Measurements from ENCODE around the gene TSPY2. TPM values are rescaled to one million over a fixed set of nuclear protein-coding genes. Genes with fewer than 3 reads are reported as not detected.
"Not testable (repeated sequence)": the region's sequence is repeated elsewhere in the genome, so short reads cannot be mapped to it uniquely, and the experiment has no call there.

TSPY2 gene
- total RNA-seq = not detected in 2 replicates

GRCh38 chrY:6245923-6246322, at the start of gene TSPY2:
Gene TSPY2, plus strand, starts transcription at chrY:6246223. Its CDS starts 46 bp downstream, at chrY:6246269.
- H3K27ac Mint-ChIP-seq; intact Hi-C loops (cut with micrococcal nuclease); H3K4me3 Mint-ChIP-seq; H3K9me3 Mint-ChIP-seq; DNase-seq (ENCODE audit: low spot score); H3K4me1 Mint-ChIP-seq (ENCODE audit: low read depth); H3K36me3 Mint-ChIP-seq (ENCODE audit: low read depth); H3K27me3 Mint-ChIP-seq (ENCODE audit: insufficient read depth): not testable (repeated sequence)

- H3K4me3 Mint-ChIP-seq; DNase-seq (ENCODE audit: low spot score); H3K9me3 Mint-ChIP-seq; H3K27ac Mint-ChIP-seq; H3K4me1 Mint-ChIP-seq (ENCODE audit: low read depth); intact Hi-C loops (cut with micrococcal nuclease); H3K27me3 Mint-ChIP-seq (ENCODE audit: insufficient read depth); H3K36me3 Mint-ChIP-seq (ENCODE audit: low read depth): not testable (repeated sequence)
Measured at GRCh38 chrY:6209565-6209964, 36.5 kb upstream of the TSPY2 start.

- DNase-seq (ENCODE audit: low spot score); H3K27ac Mint-ChIP-seq; H3K4me3 Mint-ChIP-seq; H3K27me3 Mint-ChIP-seq (ENCODE audit: insufficient read depth); intact Hi-C loops (cut with micrococcal nuclease); H3K36me3 Mint-ChIP-seq (ENCODE audit: low read depth); H3K4me1 Mint-ChIP-seq (ENCODE audit: low read depth); H3K9me3 Mint-ChIP-seq: not testable (repeated sequence)
Measured at GRCh38 chrY:6217045-6217444, 29.0 kb upstream of the TSPY2 start.

GRCh38 chrY:6269839-6270238, 23.8 kb downstream of the TSPY2 start:
- H3K4me1 Mint-ChIP-seq (ENCODE audit: low read depth); intact Hi-C loops (cut with micrococcal nuclease); H3K27ac Mint-ChIP-seq; H3K27me3 Mint-ChIP-seq (ENCODE audit: insufficient read depth); H3K36me3 Mint-ChIP-seq (ENCODE audit: low read depth); H3K4me3 Mint-ChIP-seq; H3K9me3 Mint-ChIP-seq; DNase-seq (ENCODE audit: low spot score): not testable (repeated sequence)
